Melanocyte of skin (primary cell): Measurements from ENCODE around the gene EGFL6. TPM values are rescaled to one million over a fixed set of nuclear protein-coding genes. Genes with fewer than 3 reads are reported as not detected.

ENCODE experiments used
- total RNA-seq, 2 donors: library from RNA; depleted of rRNA; stranded (reverse); fragments of >200 nt; gene quantifications; 2 replicates each; pipeline ENCODE4 v1.2.3, GENCODE V29; 2012

EGFL6 gene
- not detected for total RNA-seq

DNA sequence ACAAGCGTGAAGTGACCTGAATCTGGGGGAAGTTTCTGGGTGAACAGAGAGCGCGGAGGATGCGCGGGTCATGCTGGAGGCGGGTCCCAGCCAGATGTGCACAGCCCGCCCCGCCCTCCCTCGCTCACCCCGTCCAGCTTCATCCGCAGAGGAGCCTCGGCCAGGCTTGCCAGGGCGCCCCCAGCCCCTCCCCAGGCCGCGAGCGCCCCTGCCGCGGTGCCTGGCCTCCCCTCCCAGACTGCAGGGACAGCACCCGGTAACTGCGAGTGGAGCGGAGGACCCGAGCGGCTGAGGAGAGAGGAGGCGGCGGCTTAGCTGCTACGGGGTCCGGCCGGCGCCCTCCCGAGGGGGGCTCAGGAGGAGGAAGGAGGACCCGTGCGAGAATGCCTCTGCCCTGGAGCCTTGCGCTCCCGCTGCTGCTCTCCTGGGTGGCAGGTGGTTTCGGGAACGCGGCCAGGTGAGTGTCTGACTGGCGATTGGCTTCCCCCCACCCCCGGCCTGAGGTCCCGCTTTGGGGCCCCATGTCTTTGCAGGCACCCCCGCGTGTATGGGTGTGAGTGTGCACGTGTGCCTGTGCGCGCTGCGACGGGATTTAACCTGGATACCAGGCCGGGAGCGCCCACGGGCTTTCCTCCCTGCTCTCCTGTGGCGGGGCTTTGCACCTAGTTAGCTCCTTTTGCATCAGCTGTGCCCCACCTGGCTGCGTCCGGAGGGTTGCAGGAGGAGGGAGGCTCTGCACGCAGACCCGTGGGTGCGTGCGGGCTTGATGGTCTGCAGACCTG is at the start of gene EGFL6:
TSS of gene EGFL6 (plus strand) at position 123 of the 782 bp plus-strand sequence. CDS start at position 384, 261 bp downstream.

DNA sequence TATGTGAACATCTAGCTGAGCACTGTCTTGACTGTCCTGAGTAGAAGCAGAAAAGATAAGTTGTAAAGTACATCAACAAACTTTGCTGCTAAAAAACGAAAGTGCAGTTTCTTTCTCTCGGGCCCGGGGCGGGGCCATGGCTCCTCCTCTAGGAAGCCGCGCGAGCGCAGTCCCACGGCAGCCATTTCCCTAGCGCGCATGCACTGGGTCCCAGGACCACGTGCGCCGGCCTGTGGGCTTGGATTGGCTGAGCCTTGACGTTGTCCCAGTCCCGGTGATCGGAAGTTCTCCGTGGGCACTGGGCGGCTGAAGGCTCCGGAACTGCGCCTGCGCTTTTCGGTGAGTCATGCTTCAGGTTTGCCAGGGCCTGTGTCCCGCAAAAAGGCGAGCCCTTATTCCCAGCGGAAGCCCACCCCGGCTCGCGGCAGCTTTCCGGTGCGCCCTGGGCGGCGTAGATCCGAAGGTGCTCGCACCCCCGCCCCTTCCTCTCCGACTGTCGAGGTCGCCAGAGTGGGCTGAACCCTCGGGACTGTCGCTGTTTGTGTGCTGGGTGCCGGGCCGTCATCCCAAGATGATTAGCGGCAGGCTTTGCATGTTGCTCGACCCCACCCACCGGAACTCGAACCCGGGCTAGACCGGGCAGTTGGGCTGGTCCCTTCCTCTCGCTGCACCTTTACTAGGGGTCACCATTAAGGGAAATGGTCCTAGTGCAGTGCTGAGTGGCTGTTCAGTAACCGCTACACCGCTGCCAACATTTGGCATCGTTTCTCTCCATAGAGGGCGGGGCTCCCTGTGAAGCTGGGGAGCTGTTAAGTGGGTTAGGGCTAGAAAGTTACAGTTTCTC is 83.7 kb downstream of the EGFL6 start, which contains the start of gene TCEANC:
TSS of gene TCEANC (plus strand) at position 292 of the 844 bp plus-strand sequence. CDS start 9,368 bp downstream, outside the sequence.

Other genes with a start within 250 kb of the EGFL6 start
- not detected for gene ATXN3L, start 249.5 kb upstream of the EGFL6 start, total RNA-seq
- 1 to 10 TPM; 2.3 to 3.1 TPM for gene TCEANC, start 83.5 kb downstream of the EGFL6 start, total RNA-seq
- gene RAB9A, start 119.5 kb downstream of the EGFL6 start, total RNA-seq, result 10 to 100 TPM; 43.7 to 48.6 TPM
- gene TRAPPC2, start 165.0 kb downstream of the EGFL6 start, total RNA-seq, result 1 to 10 TPM; 7.7 to 8.3 TPM
- 1 to 10 TPM; 6.2 to 6.7 TPM for gene OFD1, start 165.1 kb downstream of the EGFL6 start, total RNA-seq
- gene GPM6B, start 247.5 kb downstream of the EGFL6 start, total RNA-seq, result 10 to 100 TPM; 58.8 to 87.9 TPM